GM21737 (cell line): ENCODE data around the gene R3HDM2.

Experiments used
- ATAC-seq: cut with Tn5 transposase; IDR thresholded peaks from one replicate; pipeline ENCODE4 v1.9.1; 2021; ENCODE audit warnings: mild to moderate bottlenecking, moderate library complexity; ENCODE audit not compliant: unreplicated experiment

The R3HDM2 gene

DNA sequence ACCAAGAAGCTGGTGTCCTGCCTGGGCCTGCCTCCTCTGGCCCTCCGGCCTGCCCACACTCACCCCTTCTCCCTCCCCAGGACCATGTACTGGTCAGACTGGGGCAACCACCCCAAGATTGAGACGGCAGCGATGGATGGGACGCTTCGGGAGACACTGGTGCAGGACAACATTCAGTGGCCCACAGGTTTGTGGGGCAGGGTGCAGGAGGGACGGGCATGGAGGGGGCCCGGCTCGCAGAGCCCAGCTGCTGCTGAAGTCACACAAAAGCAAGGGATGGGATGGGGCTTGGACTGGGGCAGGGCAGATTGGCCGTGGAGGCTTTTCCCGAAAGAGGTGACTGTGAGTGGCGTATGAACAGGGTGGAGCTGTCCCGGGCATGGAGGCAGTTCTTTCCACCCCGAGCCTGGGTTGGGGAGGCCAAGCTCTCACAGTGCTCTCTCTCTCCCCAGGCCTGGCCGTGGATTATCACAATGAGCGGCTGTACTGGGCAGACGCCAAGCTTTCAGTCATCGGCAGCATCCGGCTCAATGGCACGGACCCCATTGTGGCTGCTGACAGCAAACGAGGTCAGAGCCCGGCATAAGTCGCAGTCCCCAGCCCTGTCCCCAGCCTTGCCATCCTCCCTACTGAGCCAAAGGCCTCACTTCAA is 222.1 kb downstream of the R3HDM2 start:
- no peak for ATAC-seq

DNA sequence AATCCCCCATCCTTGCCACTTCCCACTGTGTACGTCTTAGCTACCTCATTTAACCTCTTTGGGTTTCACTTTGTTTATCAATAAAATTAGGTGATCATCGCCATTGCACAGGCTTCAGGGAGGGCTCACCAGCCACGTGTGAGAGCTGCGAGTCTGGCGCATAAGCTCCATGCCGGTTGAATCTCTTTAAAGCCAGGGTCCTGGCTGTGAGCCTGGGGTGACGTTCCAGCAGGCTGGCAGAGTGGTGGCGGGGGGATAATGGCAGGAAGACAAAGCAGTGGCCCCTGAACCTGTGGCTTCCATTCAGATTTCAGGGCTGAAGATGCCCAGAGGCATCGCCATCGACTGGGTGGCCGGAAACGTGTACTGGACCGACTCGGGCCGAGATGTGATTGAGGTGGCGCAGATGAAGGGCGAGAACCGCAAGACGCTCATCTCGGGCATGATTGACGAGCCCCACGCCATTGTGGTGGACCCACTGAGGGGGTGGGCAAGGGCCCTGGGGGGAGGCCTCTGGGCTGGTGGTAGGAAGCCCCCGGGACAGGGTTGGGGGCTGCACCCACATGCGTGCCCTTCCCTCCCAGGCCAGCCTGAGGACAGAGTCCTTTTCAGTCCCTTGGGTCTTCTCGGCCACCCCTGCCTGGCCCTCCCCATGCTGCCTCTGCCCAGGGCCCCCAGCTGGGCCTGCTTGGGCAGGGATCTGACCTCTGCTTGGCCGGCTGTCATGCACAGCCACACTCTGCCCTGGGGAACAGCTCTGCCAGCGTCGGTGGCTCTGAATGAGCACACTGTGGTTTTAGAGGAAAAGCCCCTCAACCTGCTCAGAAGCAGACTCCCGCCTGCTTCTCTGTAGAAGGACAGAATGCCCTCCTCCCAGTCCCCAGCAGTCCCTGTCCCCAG is 222.9 kb downstream of the R3HDM2 start:
- ATAC-seq = no peak

DNA sequence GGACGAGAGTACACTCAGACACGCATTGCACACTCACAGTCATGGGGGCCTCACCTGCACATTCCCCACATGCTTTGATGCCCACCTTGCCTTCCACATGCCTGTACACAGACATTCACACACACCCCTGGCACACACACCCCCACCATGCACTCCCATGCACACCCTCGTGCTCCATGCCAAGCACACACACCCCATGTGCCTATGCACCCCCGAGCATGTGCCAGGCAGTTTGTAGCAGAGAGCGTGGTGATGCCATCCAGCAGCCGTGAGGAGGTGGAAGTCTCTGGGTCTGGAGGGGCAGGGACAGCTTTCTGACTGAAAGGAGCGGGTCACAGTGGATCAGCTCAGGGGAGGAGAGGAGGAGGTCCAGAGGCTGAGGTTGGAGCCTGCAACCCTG is 224.9 kb downstream of the R3HDM2 start:
- no peak for ATAC-seq

DNA sequence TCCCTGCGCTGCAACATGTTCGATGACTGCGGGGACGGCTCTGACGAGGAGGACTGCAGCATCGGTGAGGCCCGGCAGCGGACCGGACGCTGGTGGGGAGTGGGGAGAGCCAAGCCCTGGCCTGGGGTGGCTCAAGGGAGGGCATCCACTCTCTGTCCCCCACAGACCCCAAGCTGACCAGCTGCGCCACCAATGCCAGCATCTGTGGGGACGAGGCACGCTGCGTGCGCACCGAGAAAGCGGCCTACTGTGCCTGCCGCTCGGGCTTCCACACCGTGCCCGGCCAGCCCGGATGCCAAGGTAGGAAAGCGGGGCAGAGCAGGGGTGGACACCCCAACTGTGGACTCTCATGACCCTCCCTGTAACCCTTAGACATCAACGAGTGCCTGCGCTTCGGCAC is 225.7 kb downstream of the R3HDM2 start:
- ATAC-seq = no peak

DNA sequence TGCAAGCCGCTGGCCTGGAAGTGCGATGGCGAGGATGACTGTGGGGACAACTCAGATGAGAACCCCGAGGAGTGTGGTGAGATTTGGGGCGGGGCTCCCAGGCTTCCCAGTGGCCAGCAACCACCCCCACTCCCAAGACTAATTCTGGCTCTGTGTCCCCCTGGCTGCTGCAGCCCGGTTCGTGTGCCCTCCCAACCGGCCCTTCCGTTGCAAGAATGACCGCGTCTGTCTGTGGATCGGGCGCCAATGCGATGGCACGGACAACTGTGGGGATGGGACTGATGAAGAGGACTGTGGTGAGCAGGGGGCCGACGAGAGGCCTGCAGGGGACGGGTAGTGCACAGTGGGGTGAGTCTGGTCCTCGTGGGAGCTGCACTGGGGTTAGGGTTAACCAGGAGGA is 226.4 kb downstream of the R3HDM2 start:
- no peak for ATAC-seq

DNA sequence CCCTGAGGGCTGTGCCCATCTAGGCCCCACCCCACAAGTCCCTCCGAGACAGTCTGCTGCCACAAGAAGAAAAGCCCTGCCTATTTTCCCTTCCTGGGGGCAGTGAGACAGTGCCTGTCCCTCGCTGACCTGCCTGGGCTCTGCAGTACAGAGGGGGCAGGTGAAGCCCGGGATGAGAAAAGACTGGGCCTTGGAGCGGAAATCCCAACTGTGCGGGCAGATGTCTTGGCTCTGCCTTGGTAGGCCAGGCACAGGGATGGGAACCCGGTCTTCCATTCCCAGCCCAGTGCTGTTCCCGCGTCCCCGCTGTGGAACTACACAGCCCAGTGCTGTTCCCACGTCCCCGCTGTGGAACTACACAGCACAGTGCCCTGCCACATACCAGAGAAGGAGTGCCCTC is 227.1 kb downstream of the R3HDM2 start:
- ATAC-seq = no peak
